Mesothelial cell of epicardium (in vitro differentiated cells): ENCODE measurements around the gene KAZN. TPM values are rescaled to one million over a fixed set of nuclear protein-coding genes. Genes with fewer than 3 reads are reported as not detected.

ENCODE experiments used
- DNase-seq, 2 experiments: peaks; one replicate each; pipeline ENCODE4 v3.0.0; 2021; ENCODE audit warnings: low spot score in 2 of 2; ENCODE audit not compliant: unreplicated experiment in 2 of 2
- H3K27ac Mint-ChIP-seq: 2 replicates; pipeline ENCODE4 v1.8.0; 2021; ENCODE audit warnings: mixed read lengths
- H3K27me3 Mint-ChIP-seq: 2 replicates; pipeline ENCODE4 v1.8.0; 2021; ENCODE audit warnings: low read depth, mixed read lengths
- H3K36me3 Mint-ChIP-seq: 2 replicates; pipeline ENCODE4 v1.8.0; 2021; ENCODE audit warnings: mixed read lengths
- H3K4me1 Mint-ChIP-seq: 2 replicates; pipeline ENCODE4 v1.8.0; 2021; ENCODE audit warnings: mixed read lengths
- H3K4me3 Mint-ChIP-seq: 2 replicates; pipeline ENCODE4 v1.8.0; 2021; ENCODE audit warnings: mild to moderate bottlenecking, moderate library complexity, mixed read lengths
- H3K9me3 Mint-ChIP-seq: 2 replicates; pipeline ENCODE4 v1.8.0; 2021; ENCODE audit warnings: mixed read lengths
- total RNA-seq: library from RNA; stranded (reverse); gene quantifications from 3 replicates; pipeline ENCODE4 v1.2.1, GENCODE V29; 2021
- TF ChIP-seq, protein P1 (sequence below): fragments of 200-600 bp; sonication (generic); IDR thresholded peaks from one replicate; pipeline ENCODE4 v1.5.0; 2021; ENCODE audit warnings: antibody characterized with exemption; ENCODE audit not compliant: unreplicated experiment

The KAZN gene
- total RNA-seq, 1 donor from 2014 or later = 38.4 TPM

DNA sequence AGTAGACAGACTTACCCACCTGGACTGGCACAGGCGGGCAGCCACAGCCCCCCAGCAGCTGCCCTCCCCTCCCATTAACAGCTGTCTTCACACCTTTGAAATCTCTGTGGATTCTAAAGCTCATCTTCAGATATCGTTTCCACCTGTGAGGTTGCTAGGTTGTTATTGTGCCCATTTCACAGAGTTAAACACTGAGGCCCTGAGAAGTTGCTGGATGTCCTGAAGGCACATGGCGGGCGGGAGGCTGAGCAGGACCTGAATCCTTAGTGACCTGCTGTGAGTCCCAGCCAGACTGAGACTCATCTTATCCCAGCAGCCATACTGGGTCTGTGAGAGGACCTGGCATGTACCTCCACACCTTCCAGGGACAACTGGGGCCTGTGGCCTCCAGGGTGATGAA, 420.3 kb downstream of the KAZN start:
- Mint-ChIP-seq H3K9me3 (no peaks in the 10 kb centered on the region), H3K4me3 (no peak overlapping the region), H3K36me3 (no peaks in the 10 kb centered on the region), H3K27me3 (no peaks in the 10 kb centered on the region), H3K27ac (no peak overlapping the region), H3K4me1 (peaks cover 12% of the 10 kb centered on the region)
- TF ChIP-seq, protein P1, sequence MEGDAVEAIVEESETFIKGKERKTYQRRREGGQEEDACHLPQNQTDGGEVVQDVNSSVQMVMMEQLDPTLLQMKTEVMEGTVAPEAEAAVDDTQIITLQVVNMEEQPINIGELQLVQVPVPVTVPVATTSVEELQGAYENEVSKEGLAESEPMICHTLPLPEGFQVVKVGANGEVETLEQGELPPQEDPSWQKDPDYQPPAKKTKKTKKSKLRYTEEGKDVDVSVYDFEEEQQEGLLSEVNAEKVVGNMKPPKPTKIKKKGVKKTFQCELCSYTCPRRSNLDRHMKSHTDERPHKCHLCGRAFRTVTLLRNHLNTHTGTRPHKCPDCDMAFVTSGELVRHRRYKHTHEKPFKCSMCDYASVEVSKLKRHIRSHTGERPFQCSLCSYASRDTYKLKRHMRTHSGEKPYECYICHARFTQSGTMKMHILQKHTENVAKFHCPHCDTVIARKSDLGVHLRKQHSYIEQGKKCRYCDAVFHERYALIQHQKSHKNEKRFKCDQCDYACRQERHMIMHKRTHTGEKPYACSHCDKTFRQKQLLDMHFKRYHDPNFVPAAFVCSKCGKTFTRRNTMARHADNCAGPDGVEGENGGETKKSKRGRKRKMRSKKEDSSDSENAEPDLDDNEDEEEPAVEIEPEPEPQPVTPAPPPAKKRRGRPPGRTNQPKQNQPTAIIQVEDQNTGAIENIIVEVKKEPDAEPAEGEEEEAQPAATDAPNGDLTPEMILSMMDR = no peak
- no peak for DNase-seq

DNA sequence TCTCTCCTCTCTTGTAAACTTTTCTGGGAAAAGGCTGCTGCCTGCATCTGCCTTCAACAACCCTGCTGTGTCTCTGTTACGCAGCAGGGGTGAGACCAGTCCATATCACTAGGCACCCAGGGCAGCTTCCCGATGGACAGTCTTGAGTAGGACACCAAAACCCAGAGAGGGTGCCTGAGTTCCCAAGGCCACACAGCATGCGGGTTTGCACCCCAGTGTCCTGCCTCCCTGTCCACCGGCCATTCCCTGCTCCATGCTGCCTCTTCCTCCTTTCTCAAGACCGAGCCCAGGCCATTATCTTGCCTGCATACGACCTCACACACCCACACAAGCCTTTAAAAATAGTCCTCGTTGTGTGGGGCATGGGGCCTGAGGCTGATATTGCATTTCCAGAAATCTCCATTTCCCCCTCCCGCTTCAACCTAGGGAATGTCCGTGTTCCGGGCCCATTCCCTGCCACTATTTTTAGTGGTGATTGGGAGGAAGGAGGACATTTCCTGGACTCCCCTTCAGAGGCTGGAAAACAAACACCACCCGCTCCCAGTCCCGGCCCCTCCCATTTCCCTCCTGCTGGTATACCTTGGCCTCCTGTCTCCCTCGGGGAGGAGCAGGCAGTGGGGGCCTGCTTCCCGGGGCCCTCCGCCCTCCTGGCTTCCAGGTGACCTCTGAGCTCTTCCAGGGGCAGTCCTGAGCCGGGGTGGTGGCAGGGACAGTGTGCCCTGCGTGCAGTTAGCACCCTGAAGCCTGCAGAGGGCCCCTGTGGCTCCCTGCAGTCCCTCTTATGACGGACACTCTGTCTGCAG, 422.7 kb downstream of the KAZN start:
- DNase-seq = no peak
- peaks cover 3% of the 10 kb centered on the region for H3K36me3 Mint-ChIP-seq
- H3K27ac Mint-ChIP-seq = no peak overlapping the region
- peaks cover 10% of the 10 kb centered on the region for H3K4me1 Mint-ChIP-seq
- H3K4me3 Mint-ChIP-seq = no peak overlapping the region
- TF ChIP-seq, protein P1 = no peak
- no peaks in the 10 kb centered on the region for H3K27me3 Mint-ChIP-seq
- no peaks in the 10 kb centered on the region for H3K9me3 Mint-ChIP-seq

DNA sequence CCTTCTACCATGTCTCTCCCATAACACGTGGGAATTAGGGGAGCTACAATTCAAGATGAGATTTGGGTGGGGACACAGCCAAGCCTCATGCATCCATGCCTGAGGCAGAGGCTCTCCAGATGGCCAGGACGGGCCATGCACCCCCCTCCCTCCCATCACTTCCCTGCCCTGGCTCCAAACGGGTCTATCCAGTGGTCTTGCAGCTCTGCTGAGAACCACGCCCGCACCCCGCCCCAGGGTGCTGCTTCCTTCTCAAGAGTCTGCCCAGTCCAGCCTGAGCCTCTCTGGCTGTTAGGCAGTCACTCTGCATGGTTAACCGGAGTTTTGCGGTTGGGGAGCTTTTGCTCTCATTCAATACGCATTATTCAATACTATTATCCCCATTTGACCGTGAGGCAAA, 423.6 kb downstream of the KAZN start:
- no peaks in the 10 kb centered on the region for H3K27me3 Mint-ChIP-seq
- peaks cover 3% of the 10 kb centered on the region for H3K36me3 Mint-ChIP-seq
- DNase-seq = no peak
- no peaks in the 10 kb centered on the region for H3K9me3 Mint-ChIP-seq
- peaks cover 12% of the 10 kb centered on the region for H3K4me1 Mint-ChIP-seq
- no peak overlapping the region for H3K27ac Mint-ChIP-seq
- TF ChIP-seq, protein P1 = no peak
- H3K4me3 Mint-ChIP-seq = no peak overlapping the region

DNA sequence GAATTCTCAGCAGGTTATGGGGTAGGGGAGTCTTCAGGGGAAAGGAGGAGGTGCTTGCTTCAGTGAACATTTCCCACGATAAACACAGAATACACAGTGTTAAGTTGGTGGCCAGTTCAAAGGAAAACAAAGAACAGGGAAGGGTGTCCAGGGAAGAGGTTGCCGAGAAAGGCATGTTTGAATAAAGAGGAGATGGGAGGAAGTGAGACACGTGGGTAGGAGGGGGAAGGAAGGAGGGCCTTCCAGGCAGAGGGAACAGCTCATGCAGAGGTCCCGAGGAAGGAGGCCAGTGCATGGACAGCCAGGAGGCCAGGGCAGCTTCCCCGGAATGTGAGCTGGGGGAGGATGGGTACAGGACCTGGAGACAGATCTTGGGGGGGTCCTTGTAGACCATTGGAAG, 424.7 kb downstream of the KAZN start:
- Mint-ChIP-seq H3K4me3 (no peak overlapping the region), H3K9me3 (no peaks in the 10 kb centered on the region), H3K36me3 (peaks cover 3% of the 10 kb centered on the region), H3K4me1 (peaks cover 18% of the 10 kb centered on the region), H3K27me3 (no peaks in the 10 kb centered on the region), H3K27ac (no peak overlapping the region)
- TF ChIP-seq, protein P1 = no peak
- DNase-seq = no peak

DNA sequence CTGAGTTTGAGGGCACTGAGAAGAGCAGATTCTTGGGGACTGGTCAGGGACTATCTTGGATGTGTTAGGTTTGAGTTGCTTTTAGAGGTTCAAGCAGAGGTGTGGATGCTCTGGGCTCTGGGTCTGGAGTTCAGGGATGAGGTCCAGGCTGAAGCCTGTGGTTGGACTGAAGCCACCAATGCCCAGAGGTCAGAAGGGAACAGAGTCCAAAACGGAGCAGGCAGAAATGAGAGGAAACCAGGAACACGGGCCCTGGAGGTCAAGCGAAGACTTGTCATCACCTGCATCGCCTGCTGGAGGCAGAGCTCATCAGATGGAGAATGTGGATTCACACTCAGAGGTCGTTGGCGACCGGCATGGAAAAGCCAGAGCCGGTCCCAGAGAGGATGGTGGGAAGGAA, 425.5 kb downstream of the KAZN start:
- Mint-ChIP-seq H3K27ac (no peak overlapping the region), H3K27me3 (no peaks in the 10 kb centered on the region), H3K4me1 (peaks cover 25% of the 10 kb centered on the region), H3K4me3 (no peak overlapping the region), H3K9me3 (no peaks in the 10 kb centered on the region), H3K36me3 (peaks cover 3% of the 10 kb centered on the region)
- DNase-seq = no peak
- TF ChIP-seq, protein P1 = no peak
